DND-41 (cell line): ENCODE results near the gene RAMP3.

ENCODE experiments used
- ATAC-seq: fragments of 200-7000 bp; cut with Tn5 transposase; 3 replicates; pipeline ENCODE4 v1.9.1; 2021; ENCODE audit warnings: low read depth; ENCODE audit not compliant: insufficient read depth
- DNase-seq: peaks from one replicate; pipeline ENCODE4 v3.0.0-alpha.2; 2020
- H2AFZ ChIP-seq: 2 replicates; pipeline ENCODE4 v1.6.0; 2012; ENCODE audit warnings: low read depth, low read length
- H3K27ac ChIP-seq: 2 replicates; pipeline ENCODE4 v1.5.1; 2012; ENCODE audit warnings: low read length, inconsistent platforms
- H3K27me3 ChIP-seq: fragments of 200-600 bp; sonication (generic); 2 replicates; pipeline ENCODE4 v1.6.0; 2012; ENCODE audit warnings: low read length, mild to moderate bottlenecking, inconsistent platforms; ENCODE audit not compliant: insufficient read depth, poor library complexity
- H3K36me3 ChIP-seq: 2 replicates; pipeline ENCODE4 v1.5.1; 2012; ENCODE audit warnings: low read length, inconsistent platforms; ENCODE audit not compliant: insufficient read depth
- H3K4me1 ChIP-seq: 2 replicates; pipeline ENCODE4 v1.5.1; 2012; ENCODE audit warnings: mild to moderate bottlenecking, low read length; ENCODE audit not compliant: insufficient read depth
- H3K4me2 ChIP-seq: 2 replicates; pipeline ENCODE4 v1.6.0; 2012; ENCODE audit warnings: mild to moderate bottlenecking, moderate library complexity, low read length, inconsistent platforms; ENCODE audit not compliant: insufficient read depth
- H3K4me3 ChIP-seq, 2 experiments: fragments of 200-600 bp in 1 of 2; shearing (Covaris generic) in 1 of 2; 2 replicates each; pipeline ENCODE4 v1.5.1; 2012 to 2016; ENCODE audit warnings: inconsistent platforms in 2 of 2, low read length in 2 of 2, mild to moderate bottlenecking in 2 of 2, low read depth in 1 of 2, moderate library complexity in 1 of 2
- H3K79me2 ChIP-seq: 2 replicates; pipeline ENCODE4 v1.6.0; 2012; ENCODE audit warnings: low read length, inconsistent platforms; ENCODE audit not compliant: insufficient read depth
- H3K9ac ChIP-seq: 2 replicates; pipeline ENCODE4 v1.6.0; 2012; ENCODE audit warnings: low read depth, mild to moderate bottlenecking, inconsistent platforms, low read length, moderate library complexity
- H3K9me3 ChIP-seq: 2 replicates; pipeline ENCODE4 v1.5.1; 2012; ENCODE audit warnings: low read length, moderate library complexity, mild to moderate bottlenecking, inconsistent platforms; ENCODE audit not compliant: insufficient read depth, severe bottlenecking
- H4K20me1 ChIP-seq: 2 replicates; pipeline ENCODE4 v1.6.0; 2012; ENCODE audit warnings: low read length; ENCODE audit not compliant: insufficient read depth
- EZH2 ChIP-seq: IDR thresholded peaks from 3 replicates; pipeline ENCODE4 v1.6.1; 2012; ENCODE audit warnings: borderline replicate concordance, low read depth, mild to moderate bottlenecking, moderate library complexity, low read length, inconsistent platforms; ENCODE audit not compliant: severe bottlenecking
- TF ChIP-seq, protein P1 (sequence below): IDR thresholded peaks from 2 replicates; pipeline ENCODE4 v1.5.1; 2012; ENCODE audit warnings: borderline replicate concordance, low read length, moderate library complexity, mild to moderate bottlenecking; ENCODE audit not compliant: poor library complexity, severe bottlenecking; ENCODE audit errors: extremely low read depth

Gene RAMP3

DNA sequence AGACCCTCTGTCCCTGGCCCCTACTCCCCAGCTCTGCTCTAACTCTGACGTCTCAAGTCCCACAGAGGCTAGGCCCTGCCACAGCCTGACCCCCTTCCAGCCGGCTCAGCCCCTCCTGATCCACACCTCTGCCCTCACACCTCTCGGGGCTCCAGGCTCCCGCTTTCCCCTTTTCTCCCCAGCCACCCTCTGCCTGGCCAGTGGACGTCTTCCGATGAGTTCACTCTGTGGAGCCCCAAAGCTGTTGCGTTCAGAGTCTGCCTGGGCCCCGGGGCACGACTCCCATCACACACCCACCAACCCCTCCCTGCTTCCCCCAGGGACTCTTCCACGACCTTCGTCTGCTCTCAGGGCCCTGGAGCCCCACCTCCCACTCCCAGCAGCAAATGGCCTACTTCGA is 27.7 kb upstream of the RAMP3 start:
- DNase-seq, result no peak
- TF ChIP-seq, protein P1, sequence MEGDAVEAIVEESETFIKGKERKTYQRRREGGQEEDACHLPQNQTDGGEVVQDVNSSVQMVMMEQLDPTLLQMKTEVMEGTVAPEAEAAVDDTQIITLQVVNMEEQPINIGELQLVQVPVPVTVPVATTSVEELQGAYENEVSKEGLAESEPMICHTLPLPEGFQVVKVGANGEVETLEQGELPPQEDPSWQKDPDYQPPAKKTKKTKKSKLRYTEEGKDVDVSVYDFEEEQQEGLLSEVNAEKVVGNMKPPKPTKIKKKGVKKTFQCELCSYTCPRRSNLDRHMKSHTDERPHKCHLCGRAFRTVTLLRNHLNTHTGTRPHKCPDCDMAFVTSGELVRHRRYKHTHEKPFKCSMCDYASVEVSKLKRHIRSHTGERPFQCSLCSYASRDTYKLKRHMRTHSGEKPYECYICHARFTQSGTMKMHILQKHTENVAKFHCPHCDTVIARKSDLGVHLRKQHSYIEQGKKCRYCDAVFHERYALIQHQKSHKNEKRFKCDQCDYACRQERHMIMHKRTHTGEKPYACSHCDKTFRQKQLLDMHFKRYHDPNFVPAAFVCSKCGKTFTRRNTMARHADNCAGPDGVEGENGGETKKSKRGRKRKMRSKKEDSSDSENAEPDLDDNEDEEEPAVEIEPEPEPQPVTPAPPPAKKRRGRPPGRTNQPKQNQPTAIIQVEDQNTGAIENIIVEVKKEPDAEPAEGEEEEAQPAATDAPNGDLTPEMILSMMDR, result no peak
- TF ChIP-seq EZH2, result no peak
- no peaks in the 10 kb centered on the region for H3K9me3 ChIP-seq
- no peak overlapping the region for H3K4me2 ChIP-seq
- H3K4me1 ChIP-seq, result no peaks in the 10 kb centered on the region
- H3K4me3 ChIP-seq, result no peak overlapping the region
- no peaks in the 10 kb centered on the region for H3K79me2 ChIP-seq
- H2AFZ ChIP-seq, result no peak overlapping the region
- no peak overlapping the region for H3K27ac ChIP-seq
- peaks cover 3% of the 10 kb centered on the region for H3K27me3 ChIP-seq
- H3K36me3 ChIP-seq, result no peaks in the 10 kb centered on the region
- no peaks in the 10 kb centered on the region for H4K20me1 ChIP-seq
- no peak overlapping the region for H3K9ac ChIP-seq
- no peak for ATAC-seq

DNA sequence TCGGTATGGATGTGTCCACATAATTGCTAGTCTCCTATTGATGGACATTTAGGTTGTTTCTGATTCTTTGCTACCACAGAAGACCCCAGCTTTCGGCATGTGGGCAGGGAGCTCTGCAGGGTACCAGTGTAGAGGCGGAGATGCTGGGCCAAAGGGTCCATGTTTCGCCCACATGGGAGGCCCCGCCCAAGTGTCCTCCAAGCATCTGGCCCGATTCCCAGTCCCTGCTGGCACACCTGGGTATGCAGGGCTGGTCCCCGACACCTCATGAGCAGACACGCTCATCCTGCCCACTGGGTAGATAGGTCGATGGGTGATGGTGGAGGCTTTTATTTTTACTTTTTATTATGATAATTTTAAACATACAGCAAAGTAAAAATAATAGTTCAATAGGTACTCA is 26.7 kb upstream of the RAMP3 start:
- ATAC-seq, result no peak
- Histone ChIP-seq H3K36me3 (no peaks in the 10 kb centered on the region), H3K4me1 (peaks cover under 1% of the 10 kb centered on the region; the same call in 1 of the 2 replicates), H2AFZ (no peak overlapping the region), H3K27me3 (peaks cover 3% of the 10 kb centered on the region), H4K20me1 (no peaks in the 10 kb centered on the region), H3K27ac (no peak overlapping the region), H3K9ac (no peak overlapping the region), H3K4me2 (no peak overlapping the region), H3K9me3 (no peaks in the 10 kb centered on the region), H3K79me2 (no peaks in the 10 kb centered on the region), H3K4me3 (no peak overlapping the region)
- TF ChIP-seq, protein P1, result no peak
- DNase-seq, result no peak

DNA sequence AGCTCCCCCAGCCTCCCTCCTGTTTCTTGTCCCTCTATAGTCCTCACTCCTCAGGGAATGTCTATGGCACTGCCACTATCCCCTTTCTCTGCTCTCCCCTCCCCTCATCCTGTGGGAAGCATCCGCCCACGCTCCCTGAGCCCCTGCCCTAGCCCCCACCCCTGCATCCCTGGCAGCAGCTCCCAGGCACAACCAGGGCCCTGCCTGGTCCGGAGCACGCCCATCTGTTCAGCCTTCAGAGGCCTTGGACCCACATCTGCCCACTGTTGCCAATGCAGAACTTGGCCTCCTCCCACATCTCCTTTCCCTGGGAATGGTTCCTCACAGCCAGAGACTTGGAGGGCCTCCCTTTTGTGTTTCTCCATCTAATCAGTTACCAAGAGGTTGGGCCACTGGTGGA is 25.7 kb upstream of the RAMP3 start:
- no peak overlapping the region for H2AFZ ChIP-seq
- no peak overlapping the region for H3K27ac ChIP-seq
- no peaks in the 10 kb centered on the region for H3K36me3 ChIP-seq
- no peaks in the 10 kb centered on the region for H3K79me2 ChIP-seq
- H3K4me1 ChIP-seq, result peaks cover 2% of the 10 kb centered on the region; the same call in 1 of the 2 replicates
- peaks cover 1% of the 10 kb centered on the region for H3K27me3 ChIP-seq
- H3K9me3 ChIP-seq, result no peaks in the 10 kb centered on the region
- no peak overlapping the region for H3K9ac ChIP-seq
- H4K20me1 ChIP-seq, result no peaks in the 10 kb centered on the region
- H3K4me2 ChIP-seq, result no peak overlapping the region
- no peak for TF ChIP-seq EZH2
- TF ChIP-seq, protein P1, result no peak
- H3K4me3 ChIP-seq, result no peak overlapping the region
- no peak for ATAC-seq
- DNase-seq, result no peak
